ENCODE measurements around the gene ARPC5L. TPM values are rescaled to one million over a fixed set of nuclear protein-coding genes. Genes with fewer than 3 reads are reported as not detected.

The ARPC5L gene
- total RNA-seq, 2 donors from 2014 or later, result 14.5 to 21.8 TPM

- no peaks in the 10 kb centered on the region for H3K4me1 ChIP-seq
- ATAC-seq, result no peak
- intact Hi-C loops (cut with DNase I), result no loop called here
- H3K9me3 ChIP-seq, result no peaks in the 10 kb centered on the region
- no peak overlapping the region for H3K4me3 ChIP-seq
- no peaks in the 10 kb centered on the region for H3K27me3 ChIP-seq
- 89 to 93% methylated on average over 6 of the region's 6 CpGs for WGBS, 2 donors
- H3K36me3 ChIP-seq (replicated peaks in 1 of 2; ENCODE audit: insufficient read depth in 1 of 2, low read depth in 2 of 2), result peaks cover 0 to 13% of the 10 kb centered on the region in 2 donors
- TF ChIP-seq, protein P1, sequence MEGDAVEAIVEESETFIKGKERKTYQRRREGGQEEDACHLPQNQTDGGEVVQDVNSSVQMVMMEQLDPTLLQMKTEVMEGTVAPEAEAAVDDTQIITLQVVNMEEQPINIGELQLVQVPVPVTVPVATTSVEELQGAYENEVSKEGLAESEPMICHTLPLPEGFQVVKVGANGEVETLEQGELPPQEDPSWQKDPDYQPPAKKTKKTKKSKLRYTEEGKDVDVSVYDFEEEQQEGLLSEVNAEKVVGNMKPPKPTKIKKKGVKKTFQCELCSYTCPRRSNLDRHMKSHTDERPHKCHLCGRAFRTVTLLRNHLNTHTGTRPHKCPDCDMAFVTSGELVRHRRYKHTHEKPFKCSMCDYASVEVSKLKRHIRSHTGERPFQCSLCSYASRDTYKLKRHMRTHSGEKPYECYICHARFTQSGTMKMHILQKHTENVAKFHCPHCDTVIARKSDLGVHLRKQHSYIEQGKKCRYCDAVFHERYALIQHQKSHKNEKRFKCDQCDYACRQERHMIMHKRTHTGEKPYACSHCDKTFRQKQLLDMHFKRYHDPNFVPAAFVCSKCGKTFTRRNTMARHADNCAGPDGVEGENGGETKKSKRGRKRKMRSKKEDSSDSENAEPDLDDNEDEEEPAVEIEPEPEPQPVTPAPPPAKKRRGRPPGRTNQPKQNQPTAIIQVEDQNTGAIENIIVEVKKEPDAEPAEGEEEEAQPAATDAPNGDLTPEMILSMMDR (IDR thresholded peaks at IDR 0.05), result no peak
- TF ChIP-seq POLR2A (IDR thresholded peaks at IDR 0.05), result no peak
- H3K27ac ChIP-seq, result no peak overlapping the region
- DNase-seq, result no peak
Observed at GRCh38 chr9:124897570-124898460, 35.9 kb downstream of the ARPC5L start.

GRCh38 chr9:124899845-124900244 lies 37.9 kb downstream of the ARPC5L start:
- Histone ChIP-seq H3K9me3 (no peaks in the 10 kb centered on the region), H3K27me3 (no peaks in the 10 kb centered on the region), H3K36me3 (replicated peaks in 1 of 2; ENCODE audit: insufficient read depth in 1 of 2, low read depth in 2 of 2) (peaks cover 0 to 12% of the 10 kb centered on the region in 2 donors), H3K27ac (no peak overlapping the region), H3K4me1 (no peaks in the 10 kb centered on the region), H3K4me3 (no peak overlapping the region)
- TF ChIP-seq, protein P1 (IDR thresholded peaks at IDR 0.05), result no peak
- TF ChIP-seq POLR2A (IDR thresholded peaks at IDR 0.05), result no peak
- no peak for ATAC-seq
- DNase-seq, result no peak
- intact Hi-C loops (cut with DNase I), result no loop called here
- WGBS, 2 donors, result 91 to 95% methylated on average over 9 of the region's 9 CpGs

GRCh38 chr9:124906966-124907365 lies 45.0 kb downstream of the ARPC5L start:
- no peak for ATAC-seq
- 16 to 24% methylated on average over 1 of the region's 1 CpG for WGBS, 2 donors
- no peak for DNase-seq
- H3K27ac ChIP-seq, result no peak overlapping the region
- TF ChIP-seq, protein P1 (IDR thresholded peaks at IDR 0.05), result no peak
- TF ChIP-seq POLR2A (IDR thresholded peaks at IDR 0.05), result no peak
- peaks cover 0 to 13% of the 10 kb centered on the region in 2 donors for H3K36me3 ChIP-seq (replicated peaks in 1 of 2; ENCODE audit: insufficient read depth in 1 of 2, low read depth in 2 of 2)
- intact Hi-C loops (cut with DNase I), result no loop called here
- H3K27me3 ChIP-seq, result no peaks in the 10 kb centered on the region
- H3K9me3 ChIP-seq, result no peaks in the 10 kb centered on the region
- H3K4me3 ChIP-seq, result no peak overlapping the region
- H3K4me1 ChIP-seq, result peaks cover 21% of the 10 kb centered on the region

- ATAC-seq (no peak), DNase-seq (no peak)
- no peak for TF ChIP-seq POLR2A (IDR thresholded peaks at IDR 0.05)
- TF ChIP-seq, protein P1 (IDR thresholded peaks at IDR 0.05), result no peak
- WGBS, 2 donors, result 66 to 78% methylated on average over 2 of the region's 2 CpGs
- Histone ChIP-seq H3K4me1 (peaks cover 21% of the 10 kb centered on the region), H3K4me3 (no peak overlapping the region), H3K9me3 (no peaks in the 10 kb centered on the region), H3K27me3 (no peaks in the 10 kb centered on the region), H3K27ac (no peak overlapping the region), H3K36me3 (replicated peaks in 1 of 2; ENCODE audit: insufficient read depth in 1 of 2, low read depth in 2 of 2) (peaks cover 0 to 11% of the 10 kb centered on the region in 2 donors)
- intact Hi-C loops (cut with DNase I), result no loop called here
Observed at GRCh38 chr9:124908098-124908497, 46.2 kb downstream of the ARPC5L start.
